Measurements from ENCODE around the gene GTF3C2.

Gene GTF3C2

GRCh38 chr2:27356382-27357181, at the start of gene GTF3C2:
GTF3C2 (minus strand) TSS chr2:27356764; CDS start chr2:27343554, 13,210 bp downstream.
- peak; percentile 90 for DNase-seq (ENCODE audit: low read depth)

GRCh38 chr2:27400348-27401135, 44.0 kb upstream of the GTF3C2 start:
- no peak for DNase-seq (ENCODE audit: low read depth)

GRCh38 chr2:27398962-27399361, 42.4 kb upstream of the GTF3C2 start:
- DNase-seq (ENCODE audit: low read depth) = no peak

- no peak for DNase-seq (ENCODE audit: low read depth)
Observed at GRCh38 chr2:27393225-27393624, 36.7 kb upstream of the GTF3C2 start.

GRCh38 chr2:27390822-27391679, 34.5 kb upstream of the GTF3C2 start:
- DNase-seq (ENCODE audit: low read depth) = no peak

GRCh38 chr2:27381577-27382181, 25.1 kb upstream of the GTF3C2 start:
- DNase-seq (ENCODE audit: low read depth) = no peak

- peak; percentile 85 for DNase-seq (ENCODE audit: low read depth)
Observed at GRCh38 chr2:27380626-27381545, 24.3 kb upstream of the GTF3C2 start, which contains the start of gene ZNF513. ZNF513 (minus strand) TSS chr2:27380734; CDS start chr2:27380526, 208 bp downstream.

GRCh38 chr2:27379836-27380625, 23.5 kb upstream of the GTF3C2 start:
- peak; percentile 55 for DNase-seq (ENCODE audit: low read depth)

- no peak for DNase-seq (ENCODE audit: low read depth)
Observed at GRCh38 chr2:27379383-27379835, 22.8 kb upstream of the GTF3C2 start.

GRCh38 chr2:27378809-27379290, 22.3 kb upstream of the GTF3C2 start:
- DNase-seq (ENCODE audit: low read depth) = no peak

- DNase-seq (ENCODE audit: low read depth) = no peak
Observed at GRCh38 chr2:27378096-27378808, 21.7 kb upstream of the GTF3C2 start.

GRCh38 chr2:27377618-27378095, 21.1 kb upstream of the GTF3C2 start:
- no peak for DNase-seq (ENCODE audit: low read depth)

GRCh38 chr2:27376866-27377617, 20.5 kb upstream of the GTF3C2 start:
- no peak for DNase-seq (ENCODE audit: low read depth)

GRCh38 chr2:27376151-27376865, 19.7 kb upstream of the GTF3C2 start:
- no peak for DNase-seq (ENCODE audit: low read depth)

GRCh38 chr2:27375513-27376099, 19.0 kb upstream of the GTF3C2 start:
- no peak for DNase-seq (ENCODE audit: low read depth)

GRCh38 chr2:27373567-27373966, 17.0 kb upstream of the GTF3C2 start:
- no peak for DNase-seq (ENCODE audit: low read depth)

GRCh38 chr2:27372937-27373336, 16.4 kb upstream of the GTF3C2 start:
- DNase-seq (ENCODE audit: low read depth) = no peak
